T-helper 1 cell (primary cell): Measurements from ENCODE around the gene STX18.

Experiments
- DNase-seq, 5 donors: peaks; one replicate each; pipeline ENCODE4 v3.0.0-alpha.2; 2012 to 2020

Gene STX18

GRCh38 chr4:4395849-4396627 is 145.8 kb downstream of the STX18 start:
- DNase-seq, result no peak

DNA sequence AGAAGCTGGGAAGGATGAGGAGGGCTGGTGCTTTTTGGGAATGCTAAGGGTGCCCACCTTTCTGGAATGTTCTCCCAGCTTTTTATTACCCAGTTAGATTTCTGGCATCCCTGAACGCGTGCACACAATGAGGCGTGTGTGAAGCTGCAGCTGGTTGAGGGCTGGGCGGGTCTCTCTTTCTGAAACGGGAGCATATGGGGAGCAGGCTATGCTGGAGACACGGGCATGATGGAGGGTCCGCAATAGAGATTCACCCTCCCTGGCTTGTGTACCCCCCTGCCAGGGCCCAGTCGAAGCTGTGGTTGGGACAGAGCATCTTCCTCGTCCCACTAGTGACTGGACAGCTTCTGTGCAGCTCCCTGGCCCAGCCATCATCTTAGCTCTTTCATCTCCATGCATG is 146.5 kb downstream of the STX18 start:
- no peak for DNase-seq

- DNase-seq, result no peak
Measured at GRCh38 chr4:4394644-4395043, 147.2 kb downstream of the STX18 start.

GRCh38 chr4:4392501-4393183 is 149.2 kb downstream of the STX18 start:
- DNase-seq, result no peak

- DNase-seq, result no peak
Measured at GRCh38 chr4:4391866-4392265, 150.0 kb downstream of the STX18 start.

DNA sequence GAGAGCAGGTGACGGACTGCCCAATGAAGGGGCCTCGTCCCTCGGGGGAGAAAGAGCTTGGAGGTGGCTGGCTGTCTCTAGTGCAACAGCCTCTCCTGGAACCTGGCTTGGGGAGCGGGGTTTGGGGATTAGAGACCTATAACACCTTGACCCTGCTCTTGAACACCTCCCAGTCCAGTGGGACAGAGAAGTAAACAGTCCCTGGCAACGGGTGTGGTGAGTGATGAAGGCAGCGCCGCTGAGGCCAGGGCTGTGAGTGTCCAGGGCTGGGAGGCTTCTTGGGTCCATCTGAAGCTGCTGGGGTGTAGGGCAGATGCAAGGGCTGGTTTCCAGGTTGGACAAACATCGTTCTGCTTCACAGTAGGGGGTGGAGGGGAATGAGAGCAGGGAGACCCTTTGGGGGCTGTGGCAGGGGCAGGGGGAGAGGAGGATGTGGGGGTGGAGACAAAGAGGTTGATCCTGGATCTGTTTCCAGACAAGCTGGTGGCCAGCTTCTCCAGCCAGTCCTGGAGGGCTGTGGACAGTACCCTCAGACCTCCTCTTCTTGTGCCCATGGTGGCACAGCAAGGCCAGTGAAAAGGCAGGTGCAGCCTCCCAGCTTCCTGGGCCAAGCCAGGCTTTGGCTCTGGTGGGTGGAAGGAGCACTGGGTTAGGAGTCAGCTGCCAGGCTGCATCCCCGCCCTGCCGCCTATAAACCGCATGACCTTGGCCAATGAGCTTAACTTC is 151.2 kb downstream of the STX18 start:
- DNase-seq, result no peak

DNA sequence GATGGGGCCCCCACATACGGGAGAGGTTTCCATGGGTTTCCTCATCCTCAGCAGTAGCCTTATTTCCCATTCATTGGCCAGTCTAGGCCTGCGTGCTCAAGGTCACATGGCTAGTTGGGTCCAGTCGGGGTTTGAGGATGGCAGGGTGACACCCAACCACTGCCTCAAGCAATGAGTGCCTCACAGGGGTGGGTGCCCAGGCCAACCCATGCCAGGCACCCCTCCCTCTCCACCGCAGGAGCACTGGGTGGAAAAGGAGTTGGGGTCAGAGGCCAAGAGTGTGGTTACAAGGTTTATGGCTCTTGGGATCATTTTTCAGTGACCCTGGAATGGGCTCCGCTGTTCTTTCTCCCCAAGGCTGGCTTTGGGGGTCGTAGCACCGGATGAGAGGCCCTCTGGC is 151.8 kb downstream of the STX18 start:
- no peak for DNase-seq

GRCh38 chr4:4388836-4389575 is 152.8 kb downstream of the STX18 start:
- no peak for DNase-seq

- no peak for DNase-seq
Measured at GRCh38 chr4:4388311-4388790, 153.5 kb downstream of the STX18 start.

DNA sequence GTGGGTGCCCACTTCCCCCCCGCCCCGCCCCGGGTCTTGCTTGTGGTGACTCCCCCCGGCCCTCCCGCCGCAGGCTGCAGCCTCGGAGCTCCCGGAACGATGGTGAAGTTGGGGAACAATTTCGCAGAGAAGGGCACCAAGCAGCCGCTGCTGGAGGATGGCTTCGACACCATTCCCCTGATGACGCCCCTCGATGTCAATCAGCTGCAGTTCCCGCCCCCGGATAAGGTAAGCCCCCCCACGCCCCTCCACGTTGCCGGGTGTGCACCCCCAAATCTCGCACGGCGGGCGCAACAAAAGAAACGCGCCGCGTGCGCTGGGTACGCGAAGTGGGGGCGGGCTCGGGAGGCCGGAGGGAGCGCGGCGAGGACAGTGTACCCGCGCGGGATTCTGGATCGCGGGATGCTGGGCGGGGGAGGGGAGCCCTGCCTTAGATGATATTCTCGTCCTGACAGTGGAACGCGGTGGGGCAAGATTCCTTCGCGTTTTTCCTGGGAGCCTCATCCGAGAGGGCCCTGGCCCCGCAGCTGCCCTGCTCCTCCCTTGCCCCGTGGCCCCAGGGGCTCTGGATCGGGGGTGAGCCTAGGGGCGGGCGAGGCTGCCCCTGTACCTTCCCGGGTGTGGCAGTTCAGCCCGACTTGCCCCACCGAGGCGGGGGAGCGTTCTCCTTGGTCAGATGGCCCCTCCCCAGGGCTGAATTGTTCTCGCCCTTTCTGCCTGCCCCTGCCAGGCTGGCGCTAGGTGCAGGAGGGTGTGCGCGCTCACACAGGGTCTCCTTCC is 154.1 kb downstream of the STX18 start:
- DNase-seq, result no peak

- DNase-seq, result peak in 3 of 5 donors; percentile 15 to 46 (median 42)
Measured at GRCh38 chr4:4386736-4387392, 155.0 kb downstream of the STX18 start, which contains the start of gene NSG1. Gene NSG1, plus strand, starts transcription at chr4:4387102. Its CDS starts 528 bp downstream, at chr4:4387630.

- peak in 3 of 5 donors; percentile 9 to 28 (median 21) for DNase-seq
Measured at GRCh38 chr4:4386296-4386735, 155.5 kb downstream of the STX18 start.

- no peak for DNase-seq
Measured at GRCh38 chr4:4385729-4386295, 156.0 kb downstream of the STX18 start.

- DNase-seq, result no peak
Measured at GRCh38 chr4:4384837-4385236, 157.0 kb downstream of the STX18 start.

- no peak for DNase-seq
Measured at GRCh38 chr4:4383085-4383484, 158.8 kb downstream of the STX18 start.

DNA sequence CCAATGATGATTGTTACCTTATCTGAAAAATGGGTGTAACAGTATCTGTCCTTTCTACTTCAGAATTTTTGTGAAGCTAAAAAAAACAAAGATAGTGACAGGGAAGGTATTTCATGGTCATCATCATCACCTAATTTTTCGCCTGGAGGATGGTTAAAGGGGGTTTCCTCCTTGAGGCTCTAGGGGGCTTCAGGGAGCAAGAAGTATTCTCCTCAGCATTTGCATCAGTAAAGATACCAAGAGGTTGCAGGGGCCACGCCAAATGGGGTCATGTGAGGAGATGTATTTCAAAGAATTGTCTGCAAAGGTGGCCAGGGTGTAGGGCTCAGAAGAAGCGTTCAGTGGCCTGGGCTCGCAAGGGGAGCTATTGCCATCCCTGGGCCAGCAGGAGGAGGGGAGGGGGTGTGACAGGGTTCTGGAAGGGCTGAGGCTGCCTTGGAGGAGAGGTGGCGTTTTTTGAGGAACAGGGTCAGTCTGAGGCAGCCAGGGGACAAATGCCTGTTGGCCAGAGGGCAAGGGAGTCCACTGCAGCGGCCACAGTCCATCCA is 162.2 kb downstream of the STX18 start:
- no peak for DNase-seq

DNA sequence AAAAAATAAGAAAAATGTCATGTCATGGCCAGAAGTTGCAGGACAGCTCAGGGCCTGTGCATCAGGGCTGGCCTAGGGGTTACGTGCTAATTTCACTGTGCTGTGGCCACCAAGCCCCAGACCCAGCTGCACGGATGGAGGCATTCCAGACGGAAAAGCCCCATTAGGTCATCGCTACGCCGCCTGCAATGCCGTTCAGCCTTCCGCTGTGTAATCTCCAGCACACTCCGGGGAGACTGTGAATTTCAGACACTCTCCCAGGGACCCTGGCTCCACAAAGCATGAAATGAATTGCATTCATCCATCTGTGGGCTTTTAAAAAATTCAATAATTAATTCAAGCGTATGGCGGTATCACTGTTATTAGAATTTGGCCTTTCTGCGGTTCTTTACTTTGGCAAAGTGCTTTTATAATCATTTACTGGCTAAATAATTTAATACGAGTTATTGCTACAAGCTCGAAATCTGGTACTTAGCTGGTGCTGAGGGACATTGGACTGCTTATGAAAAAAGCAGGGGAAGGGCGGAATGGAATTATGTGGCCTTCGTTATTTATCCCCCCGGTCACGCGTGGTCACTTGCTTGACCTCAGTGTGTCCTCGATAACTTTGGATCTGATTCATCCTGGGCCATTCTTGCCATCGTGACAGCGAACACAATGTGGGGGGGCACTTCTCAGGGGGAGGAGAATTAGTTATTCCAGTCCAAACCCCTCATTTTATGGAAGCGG is 164.0 kb downstream of the STX18 start:
- no peak for DNase-seq

- DNase-seq, result no peak
Measured at GRCh38 chr4:4377191-4377590, 164.7 kb downstream of the STX18 start.

GRCh38 chr4:4376074-4376473 is 165.8 kb downstream of the STX18 start:
- DNase-seq, result no peak
